Measurements from ENCODE around the gene CEBPE.
A peak's percentile ranks its signal among the peaks of the same experiment; 100 is the strongest.

Gene CEBPE

DNA sequence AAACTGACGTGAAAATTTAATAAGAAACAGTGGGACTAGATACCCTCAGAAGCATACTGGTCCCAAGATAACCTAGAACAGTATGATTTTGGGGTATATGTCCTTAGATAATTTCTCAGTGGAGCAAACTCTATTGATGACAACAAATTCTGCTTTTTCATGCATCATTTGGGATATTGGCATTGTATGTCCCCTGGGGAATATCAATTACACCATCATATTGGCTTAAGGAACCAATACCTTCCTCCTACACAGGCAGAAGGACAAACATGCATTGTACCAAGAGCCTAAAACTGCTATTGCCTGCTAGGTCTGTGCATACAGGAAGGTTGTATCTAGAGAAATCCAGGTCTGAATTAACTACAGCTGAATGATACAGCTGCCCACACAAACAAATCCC, 44.1 kb downstream of the CEBPE start:
- DNase-seq = no peak

DNA sequence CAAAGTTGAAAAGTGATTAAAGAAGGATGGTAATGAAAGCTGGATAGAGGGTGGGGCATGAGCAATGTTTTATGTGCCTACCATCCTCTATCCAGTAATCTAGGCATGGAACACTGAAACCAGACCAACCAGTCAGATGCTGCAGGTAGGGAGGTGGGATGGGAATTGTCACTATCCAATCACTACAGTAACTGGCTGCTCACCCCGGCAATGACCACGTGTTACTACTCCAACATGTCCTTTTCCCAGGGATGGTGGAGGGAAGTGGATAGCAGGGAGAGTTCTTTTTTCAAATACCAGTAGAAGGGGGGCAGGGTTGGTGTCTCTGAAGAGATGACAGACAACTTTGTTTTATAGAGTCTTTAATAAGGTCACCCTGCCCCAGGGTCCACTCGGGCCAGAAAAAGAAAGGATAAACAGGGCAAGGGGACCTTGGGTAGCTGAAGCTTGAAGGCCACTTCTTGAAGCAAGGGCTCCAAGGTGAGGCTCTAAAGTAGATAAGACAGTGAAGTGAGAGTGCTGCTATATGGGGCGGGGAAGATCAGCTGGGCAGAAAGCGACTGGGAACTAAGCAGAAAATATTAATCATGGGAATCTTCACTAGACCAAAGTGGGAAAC, 47.0 kb downstream of the CEBPE start:
- DNase-seq = no peak

DNA sequence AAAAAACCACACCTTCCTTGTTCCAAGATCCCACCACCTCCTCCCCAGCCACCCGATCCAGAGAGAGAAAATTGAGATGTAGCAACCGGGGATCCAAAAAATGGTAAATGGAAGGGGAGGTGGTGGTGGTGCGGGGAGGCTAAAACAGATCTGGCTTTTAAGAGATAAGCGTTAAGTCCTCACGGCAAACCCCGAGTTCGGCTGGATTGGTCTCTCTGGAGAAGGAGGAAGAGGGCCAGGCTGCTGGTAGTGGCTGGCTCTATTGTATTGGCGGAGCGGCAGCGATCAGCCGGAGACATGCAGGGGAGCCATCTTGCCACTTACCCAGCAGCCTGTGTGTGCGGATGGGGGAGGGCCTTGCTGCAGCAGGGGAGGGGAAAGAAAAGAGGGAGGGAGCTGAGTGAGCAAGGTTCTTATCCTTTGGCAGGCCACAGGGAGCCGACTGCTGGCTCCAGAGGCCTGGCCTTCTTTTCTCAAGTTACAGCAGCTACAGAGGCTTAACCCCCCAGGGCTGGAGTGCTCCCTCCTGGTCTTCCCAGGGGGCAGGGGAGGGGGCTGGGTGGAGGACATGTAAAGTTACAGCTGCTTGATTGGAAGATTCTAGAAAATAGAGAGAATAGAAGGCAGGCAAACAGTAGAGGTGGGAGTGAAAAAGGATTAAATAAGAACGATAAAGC, 47.7 kb downstream of the CEBPE start:
- DNase-seq = peak; percentile 68

DNA sequence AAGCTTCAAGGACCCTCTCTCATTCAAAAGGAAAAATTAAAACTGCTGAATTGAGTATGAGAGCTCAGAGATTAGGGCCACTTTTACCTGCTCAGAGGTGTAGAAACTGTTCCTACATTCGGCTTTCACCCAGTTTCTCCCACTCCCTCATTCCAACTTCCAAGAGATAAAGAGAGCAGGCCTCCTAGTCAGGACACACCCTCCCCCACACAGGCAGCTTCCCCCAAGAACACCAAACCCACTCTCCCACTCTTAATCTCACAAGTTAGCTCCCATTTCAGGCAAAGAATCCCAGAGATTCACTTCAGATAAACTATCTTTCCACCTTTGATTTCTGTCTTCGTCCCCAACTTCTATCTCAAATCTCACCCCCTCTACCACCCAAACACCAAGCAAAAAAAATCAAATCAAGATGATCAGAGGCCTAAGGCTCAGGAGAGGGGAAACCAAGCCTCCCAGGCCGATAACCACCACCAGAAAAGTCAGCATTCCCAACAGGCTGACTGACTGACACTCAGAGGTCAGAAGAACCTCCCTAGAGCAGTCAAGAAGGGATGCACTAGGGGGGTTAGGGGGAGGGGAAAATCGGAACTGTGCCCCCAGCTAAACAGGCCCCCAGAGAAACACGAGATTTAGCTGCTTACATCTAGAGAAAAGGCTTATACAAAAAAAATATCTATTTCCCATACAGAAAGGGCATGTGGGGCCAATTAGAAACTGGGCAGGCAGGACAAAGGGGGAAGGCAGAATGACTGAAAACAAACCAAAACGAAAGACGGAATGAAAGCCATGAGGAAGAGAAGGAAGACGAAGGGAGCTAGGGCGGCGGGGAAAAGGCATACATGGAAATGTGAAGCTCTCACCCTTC, 48.6 kb downstream of the CEBPE start:
- DNase-seq = no peak

DNA sequence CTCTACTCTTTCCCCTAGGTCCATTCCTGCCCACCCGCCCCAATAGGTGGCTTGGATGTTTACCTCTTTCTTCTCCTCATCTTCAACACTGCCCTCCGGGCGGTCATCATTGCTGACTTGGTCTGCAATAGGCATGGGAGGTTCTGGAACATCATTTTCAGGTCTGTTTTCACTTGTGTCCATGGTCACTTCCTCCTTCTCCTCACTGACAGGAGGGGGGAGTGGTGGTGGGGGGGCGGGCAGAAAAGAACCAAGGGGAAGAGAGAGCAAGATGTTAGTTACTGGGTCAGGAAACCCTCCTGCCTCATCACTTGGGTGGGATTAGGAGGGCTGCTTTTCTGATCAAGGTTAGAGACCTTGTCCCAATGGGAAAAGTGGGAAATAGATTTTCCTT, 49.6 kb downstream of the CEBPE start:
- no peak for DNase-seq

DNA sequence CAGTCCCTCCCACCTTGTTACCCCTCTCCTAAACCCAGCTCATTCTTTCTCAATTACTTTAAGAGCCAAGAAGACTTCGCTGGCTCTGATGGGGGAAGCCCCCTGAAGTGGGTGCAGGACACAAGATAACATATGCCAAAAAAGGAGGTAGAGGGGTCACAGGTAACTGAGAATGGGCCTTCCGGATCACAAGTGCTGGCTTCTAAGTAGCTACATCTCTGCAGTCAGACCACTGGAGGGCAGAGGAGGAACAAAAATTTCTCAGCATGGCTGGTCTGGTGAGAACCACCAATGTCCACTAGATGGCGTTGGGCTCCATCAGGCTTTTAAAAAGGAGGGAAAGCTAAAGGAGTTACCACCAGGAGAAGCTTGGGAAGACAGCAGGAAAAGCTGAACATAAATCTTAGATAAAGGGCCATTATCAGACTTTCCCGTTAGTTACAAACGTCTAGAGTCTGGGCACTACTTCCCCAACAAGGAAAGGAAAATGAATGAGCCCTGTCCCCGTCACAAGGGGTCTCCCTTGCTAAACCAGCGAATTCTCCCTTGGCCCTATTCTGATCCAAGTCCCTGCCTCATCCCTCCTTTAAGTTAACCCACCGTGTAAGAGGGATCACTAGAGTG, 50.2 kb downstream of the CEBPE start:
- peak; percentile 59 for DNase-seq

DNA sequence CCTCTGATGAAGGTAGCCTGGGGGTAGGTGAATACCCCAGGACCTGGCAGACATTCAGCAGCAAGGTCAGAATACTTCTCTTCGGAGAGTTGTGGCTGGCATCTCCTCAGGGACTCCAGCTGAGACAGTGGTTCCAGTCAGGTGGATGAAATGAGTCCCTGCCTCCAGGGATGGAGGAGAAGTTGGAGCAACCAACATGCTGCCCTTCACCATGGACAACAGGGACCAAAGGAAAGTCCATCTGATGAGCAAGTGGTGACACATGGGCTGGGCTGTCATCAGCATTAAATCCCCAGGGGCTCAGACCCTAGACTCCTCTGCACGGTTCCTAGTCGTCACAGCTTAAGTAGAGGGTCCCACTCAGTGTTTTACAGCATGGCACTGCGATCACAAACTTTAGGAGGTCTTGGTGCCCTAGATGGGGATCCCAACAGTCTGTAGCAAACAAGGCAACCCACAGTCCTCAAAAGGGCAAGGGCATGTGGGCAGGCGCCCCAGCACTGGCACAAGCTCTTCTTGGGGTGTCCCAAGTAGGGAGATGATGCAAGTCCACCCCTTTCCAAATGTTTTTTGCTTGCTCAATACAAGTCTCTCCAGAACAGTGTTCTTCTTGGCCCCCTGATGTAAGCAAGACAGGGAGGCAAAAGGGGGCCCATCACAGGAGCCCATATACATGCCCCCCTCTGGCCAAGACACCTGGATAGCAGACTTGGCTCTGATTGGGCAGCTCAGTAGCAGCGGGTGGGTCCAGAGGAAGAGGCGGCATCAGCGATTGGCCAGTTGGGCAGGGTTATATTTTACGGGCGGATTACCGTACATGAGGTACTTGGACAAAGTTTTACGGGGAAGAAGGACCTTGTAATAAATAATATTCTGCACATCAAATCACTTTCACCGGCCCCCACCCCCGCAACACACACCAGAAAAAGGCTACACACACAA, 50.9 kb downstream of the CEBPE start:
- no peak for DNase-seq
